ENCODE results near the gene SIAH2. TPM values are rescaled to one million over a fixed set of nuclear protein-coding genes. Genes with fewer than 3 reads are reported as not detected.

Gene SIAH2
- total RNA-seq, 1 experiment from 2014 or later: 58.7 TPM

Other genes starting within 250 kb of the SIAH2 start
- gene SERP1, start 216.7 kb downstream of the SIAH2 start, total RNA-seq (2014; rRNA removed; shearing (Covaris generic)): 278 and 294 TPM in 2 replicates
- gene EIF2A, start 216.4 kb downstream of the SIAH2 start, total RNA-seq (2014; rRNA removed; shearing (Covaris generic)): 227 and 268 TPM in 2 replicates
- 243 and 244 TPM in 2 replicates for gene SELENOT, start 159.8 kb downstream of the SIAH2 start, total RNA-seq (2014; rRNA removed; shearing (Covaris generic))
- 0.07 TPM in 1 of 2 replicates, not detected in the other for gene ERICH6, start 59.2 kb downstream of the SIAH2 start, total RNA-seq (2014; rRNA removed; shearing (Covaris generic))
- not detected in 2 replicates for gene MINDY4B, start 142.3 kb upstream of the SIAH2 start, total RNA-seq (2014; rRNA removed; shearing (Covaris generic))
- not detected in 2 replicates for gene CLRN1, start 209.6 kb upstream of the SIAH2 start, total RNA-seq (2014; rRNA removed; shearing (Covaris generic))